ENCODE data around the gene CFAP20.

- TF ChIP-seq CTCF (IDR thresholded peaks at IDR 0.05) (no peak), POLR2AphosphoS5 (IDR thresholded peaks at IDR 0.05) (no peak), POLR2A (IDR thresholded peaks at IDR 0.05) (no peak)
Observed at GRCh38 chr16:58116529-58116928, 12.7 kb downstream of the CFAP20 start.
